ENCODE measurements around the gene ANGPTL2.

The ANGPTL2 gene

DNA sequence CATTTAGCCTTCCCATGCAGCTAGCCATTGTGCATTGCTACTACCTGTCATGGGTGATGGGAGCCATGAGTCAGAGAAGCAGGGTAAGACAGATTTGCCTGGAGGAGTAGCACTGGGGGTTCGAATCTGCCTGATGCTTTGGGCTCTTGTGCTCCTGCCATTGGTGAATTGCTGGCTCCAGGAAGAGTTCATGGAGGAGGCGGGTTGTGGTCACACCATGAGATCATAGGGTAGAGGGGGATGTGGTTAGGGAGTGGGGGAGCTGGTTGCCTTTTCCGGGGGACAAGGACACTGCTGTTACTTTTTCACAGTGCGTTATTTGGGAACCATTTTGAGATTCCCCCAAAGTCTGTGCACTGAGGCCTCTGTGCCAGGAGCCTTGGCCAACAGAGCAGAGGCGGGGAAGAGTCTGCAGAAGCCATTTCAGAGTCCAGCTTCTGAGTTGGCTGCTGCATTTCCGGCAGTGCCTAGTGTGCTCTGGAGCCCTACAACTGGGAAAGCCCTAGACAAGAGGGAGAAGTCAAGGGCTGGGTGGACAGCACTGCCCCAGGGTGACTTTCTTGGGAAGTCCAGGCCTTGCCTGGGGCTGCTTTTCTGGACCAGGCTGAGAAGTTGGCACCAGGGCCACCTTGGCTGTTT lies 6.2 kb downstream of the ANGPTL2 start (continued):
- TF ChIP-seq, protein P1, sequence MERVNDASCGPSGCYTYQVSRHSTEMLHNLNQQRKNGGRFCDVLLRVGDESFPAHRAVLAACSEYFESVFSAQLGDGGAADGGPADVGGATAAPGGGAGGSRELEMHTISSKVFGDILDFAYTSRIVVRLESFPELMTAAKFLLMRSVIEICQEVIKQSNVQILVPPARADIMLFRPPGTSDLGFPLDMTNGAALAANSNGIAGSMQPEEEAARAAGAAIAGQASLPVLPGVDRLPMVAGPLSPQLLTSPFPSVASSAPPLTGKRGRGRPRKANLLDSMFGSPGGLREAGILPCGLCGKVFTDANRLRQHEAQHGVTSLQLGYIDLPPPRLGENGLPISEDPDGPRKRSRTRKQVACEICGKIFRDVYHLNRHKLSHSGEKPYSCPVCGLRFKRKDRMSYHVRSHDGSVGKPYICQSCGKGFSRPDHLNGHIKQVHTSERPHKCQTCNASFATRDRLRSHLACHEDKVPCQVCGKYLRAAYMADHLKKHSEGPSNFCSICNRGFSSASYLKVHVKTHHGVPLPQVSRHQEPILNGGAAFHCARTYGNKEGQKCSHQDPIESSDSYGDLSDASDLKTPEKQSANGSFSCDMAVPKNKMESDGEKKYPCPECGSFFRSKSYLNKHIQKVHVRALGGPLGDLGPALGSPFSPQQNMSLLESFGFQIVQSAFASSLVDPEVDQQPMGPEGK (CRISPR knock-in tag; IDR thresholded peaks at IDR 0.05; ENCODE audit: borderline replicate concordance) = no peak

DNA sequence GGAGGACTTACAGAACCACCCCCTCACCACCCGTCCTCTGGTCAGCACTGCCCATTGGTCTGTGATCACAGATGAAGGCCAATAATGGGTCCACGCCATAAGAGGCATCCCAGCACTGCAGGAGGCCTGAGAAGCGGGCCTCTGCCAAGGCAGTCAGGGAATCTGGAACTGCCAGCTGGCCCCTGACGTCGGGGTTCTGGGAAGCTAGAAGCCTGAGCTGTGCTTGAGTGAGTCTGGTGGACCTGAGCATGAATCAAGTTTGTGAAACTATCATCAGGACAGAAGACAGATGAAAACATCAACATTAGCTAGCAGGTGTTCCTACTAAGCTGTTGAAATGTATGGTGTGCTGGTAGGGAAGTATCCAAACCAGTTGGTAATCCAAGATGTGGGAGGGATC lies 7.8 kb downstream of the ANGPTL2 start:
- TF ChIP-seq ESRRG (CRISPR knock-in tag; IDR thresholded peaks at IDR 0.05) (no peak), CSDC2 (CRISPR knock-in tag; IDR thresholded peaks at IDR 0.05) (no peak), SNAI2 (CRISPR knock-in tag; IDR thresholded peaks at IDR 0.05) (no peak), ZC3H10 (CRISPR knock-in tag; IDR thresholded peaks at IDR 0.05) (no peak), TOX (CRISPR knock-in tag; IDR thresholded peaks at IDR 0.05; ENCODE audit: borderline replicate concordance) (no peak), ISL1 (CRISPR knock-in tag; IDR thresholded peaks at IDR 0.05) (no peak), ZNF70 (CRISPR knock-in tag; IDR thresholded peaks at IDR 0.05) (no peak), GLIS3 (CRISPR knock-in tag; IDR thresholded peaks at IDR 0.05) (no peak), OSR1 (CRISPR knock-in tag; IDR thresholded peaks at IDR 0.05) (no peak), BACH2 (CRISPR knock-in tag; IDR thresholded peaks at IDR 0.05; ENCODE audit: borderline replicate concordance) (no peak), ZNF8 (CRISPR knock-in tag; IDR thresholded peaks at IDR 0.05) (no peak)
- TF ChIP-seq, protein P2, sequence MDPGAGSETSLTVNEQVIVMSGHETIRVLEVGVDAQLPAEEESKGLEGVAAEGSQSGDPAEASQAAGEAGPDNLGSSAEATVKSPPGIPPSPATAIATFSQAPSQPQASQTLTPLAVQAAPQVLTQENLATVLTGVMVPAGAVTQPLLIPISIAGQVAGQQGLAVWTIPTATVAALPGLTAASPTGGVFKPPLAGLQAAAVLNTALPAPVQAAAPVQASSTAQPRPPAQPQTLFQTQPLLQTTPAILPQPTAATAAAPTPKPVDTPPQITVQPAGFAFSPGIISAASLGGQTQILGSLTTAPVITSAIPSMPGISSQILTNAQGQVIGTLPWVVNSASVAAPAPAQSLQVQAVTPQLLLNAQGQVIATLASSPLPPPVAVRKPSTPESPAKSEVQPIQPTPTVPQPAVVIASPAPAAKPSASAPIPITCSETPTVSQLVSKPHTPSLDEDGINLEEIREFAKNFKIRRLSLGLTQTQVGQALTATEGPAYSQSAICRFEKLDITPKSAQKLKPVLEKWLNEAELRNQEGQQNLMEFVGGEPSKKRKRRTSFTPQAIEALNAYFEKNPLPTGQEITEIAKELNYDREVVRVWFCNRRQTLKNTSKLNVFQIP (CRISPR knock-in tag; IDR thresholded peaks at IDR 0.05; ENCODE audit: borderline replicate concordance, low read depth) = no peak
- TF ChIP-seq, protein P3, sequence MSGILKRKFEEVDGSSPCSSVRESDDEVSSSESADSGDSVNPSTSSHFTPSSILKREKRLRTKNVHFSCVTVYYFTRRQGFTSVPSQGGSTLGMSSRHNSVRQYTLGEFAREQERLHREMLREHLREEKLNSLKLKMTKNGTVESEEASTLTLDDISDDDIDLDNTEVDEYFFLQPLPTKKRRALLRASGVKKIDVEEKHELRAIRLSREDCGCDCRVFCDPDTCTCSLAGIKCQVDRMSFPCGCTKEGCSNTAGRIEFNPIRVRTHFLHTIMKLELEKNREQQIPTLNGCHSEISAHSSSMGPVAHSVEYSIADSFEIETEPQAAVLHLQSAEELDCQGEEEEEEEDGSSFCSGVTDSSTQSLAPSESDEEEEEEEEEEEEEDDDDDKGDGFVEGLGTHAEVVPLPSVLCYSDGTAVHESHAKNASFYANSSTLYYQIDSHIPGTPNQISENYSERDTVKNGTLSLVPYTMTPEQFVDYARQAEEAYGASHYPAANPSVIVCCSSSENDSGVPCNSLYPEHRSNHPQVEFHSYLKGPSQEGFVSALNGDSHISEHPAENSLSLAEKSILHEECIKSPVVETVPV (CRISPR knock-in tag; IDR thresholded peaks at IDR 0.05) = no peak

DNA sequence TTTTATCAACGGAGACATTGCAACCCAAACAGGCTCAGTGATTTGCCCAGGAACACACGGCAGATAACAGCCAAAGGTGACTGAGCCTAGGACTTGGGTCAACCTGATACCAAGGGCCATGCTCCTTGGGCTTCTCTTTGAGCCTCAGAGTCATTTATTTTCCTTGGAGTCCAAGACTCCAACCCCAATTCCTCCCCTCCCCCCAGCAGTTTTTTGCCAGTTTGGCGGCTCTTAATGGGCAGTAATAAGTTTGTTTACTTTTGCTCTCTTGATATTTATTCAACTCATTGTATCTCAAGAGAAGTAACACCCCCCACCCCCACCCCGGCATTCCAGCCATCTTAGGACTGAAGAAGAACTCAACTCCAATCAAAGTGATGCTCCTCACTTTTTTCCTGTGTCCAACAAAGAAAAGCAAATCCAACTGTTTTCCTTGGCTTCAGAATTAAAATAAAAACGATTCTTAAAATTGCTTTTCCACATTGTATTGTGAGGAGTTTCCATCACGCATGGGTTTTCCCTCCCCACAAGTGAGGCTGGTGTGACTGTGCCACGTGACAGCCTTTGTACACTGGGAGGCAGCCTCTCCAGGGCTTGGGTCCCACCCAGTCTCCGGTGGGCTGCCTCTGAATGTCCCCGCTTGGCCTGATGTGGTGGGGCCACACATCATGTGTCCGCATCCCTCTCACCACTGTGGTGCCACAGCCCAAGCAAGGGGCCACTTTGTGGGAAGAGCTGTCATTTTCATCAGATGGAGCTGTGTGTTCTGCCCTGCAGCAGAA lies 9.1 kb downstream of the ANGPTL2 start:
- no peak for ATAC-seq
- TF ChIP-seq BACH2 (CRISPR knock-in tag; IDR thresholded peaks at IDR 0.05; ENCODE audit: borderline replicate concordance) (no peak), TCF4 (CRISPR knock-in tag; IDR thresholded peaks at IDR 0.05; ENCODE audit: borderline replicate concordance) (no peak), CSDC2 (CRISPR knock-in tag; IDR thresholded peaks at IDR 0.05) (no peak), ZNF70 (CRISPR knock-in tag; IDR thresholded peaks at IDR 0.05) (no peak), TOX (CRISPR knock-in tag; IDR thresholded peaks at IDR 0.05; ENCODE audit: borderline replicate concordance) (no peak), ISL1 (CRISPR knock-in tag; IDR thresholded peaks at IDR 0.05) (no peak), ZNF8 (CRISPR knock-in tag; IDR thresholded peaks at IDR 0.05) (no peak), PPARA (CRISPR knock-in tag; IDR thresholded peaks at IDR 0.05; ENCODE audit: borderline replicate concordance) (no peak), ZC3H10 (CRISPR knock-in tag; IDR thresholded peaks at IDR 0.05) (no peak), ZFP3 (CRISPR knock-in tag; IDR thresholded peaks at IDR 0.05) (no peak), ESRRG (CRISPR knock-in tag; IDR thresholded peaks at IDR 0.05) (no peak), GLIS3 (CRISPR knock-in tag; IDR thresholded peaks at IDR 0.05) (no peak)
- TF ChIP-seq, protein P3 (CRISPR knock-in tag; IDR thresholded peaks at IDR 0.05) = no peak

More for the DNA sequence above, 7.8 kb downstream of the ANGPTL2 start:
- no peak for ATAC-seq

DNA sequence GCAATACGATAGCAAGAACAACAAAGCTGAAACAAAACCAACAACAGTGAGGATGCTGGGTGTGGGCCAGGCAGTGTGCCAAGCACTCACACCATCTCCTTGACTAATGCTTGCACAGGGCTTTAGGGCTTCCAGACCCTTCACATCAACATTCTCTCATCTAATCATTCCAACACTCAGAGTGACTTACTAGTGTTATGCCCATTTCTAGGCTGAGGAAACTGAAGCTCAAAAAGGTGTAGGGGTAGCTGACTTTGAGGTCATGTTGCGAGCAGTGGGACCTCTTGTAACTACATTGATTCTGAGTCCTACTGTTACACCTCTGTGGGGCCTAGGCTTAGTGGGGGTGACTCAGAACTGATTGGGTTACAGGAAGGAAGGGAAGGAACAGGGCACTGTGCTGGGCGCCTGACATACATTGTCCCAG lies 9.7 kb downstream of the ANGPTL2 start:
- no peak for ATAC-seq
- no peak for TF ChIP-seq ESRRG (CRISPR knock-in tag; IDR thresholded peaks at IDR 0.05)
- no peak for TF ChIP-seq ZC3H10 (CRISPR knock-in tag; IDR thresholded peaks at IDR 0.05)
- TF ChIP-seq, protein P3 (CRISPR knock-in tag; IDR thresholded peaks at IDR 0.05) = no peak
- TF ChIP-seq, protein P4, sequence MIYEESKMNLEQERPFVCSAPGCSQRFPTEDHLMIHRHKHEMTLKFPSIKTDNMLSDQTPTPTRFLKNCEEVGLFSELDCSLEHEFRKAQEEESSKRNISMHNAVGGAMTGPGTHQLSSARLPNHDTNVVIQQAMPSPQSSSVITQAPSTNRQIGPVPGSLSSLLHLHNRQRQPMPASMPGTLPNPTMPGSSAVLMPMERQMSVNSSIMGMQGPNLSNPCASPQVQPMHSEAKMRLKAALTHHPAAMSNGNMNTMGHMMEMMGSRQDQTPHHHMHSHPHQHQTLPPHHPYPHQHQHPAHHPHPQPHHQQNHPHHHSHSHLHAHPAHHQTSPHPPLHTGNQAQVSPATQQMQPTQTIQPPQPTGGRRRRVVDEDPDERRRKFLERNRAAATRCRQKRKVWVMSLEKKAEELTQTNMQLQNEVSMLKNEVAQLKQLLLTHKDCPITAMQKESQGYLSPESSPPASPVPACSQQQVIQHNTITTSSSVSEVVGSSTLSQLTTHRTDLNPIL (CRISPR knock-in tag; IDR thresholded peaks at IDR 0.05; ENCODE audit: low read depth) = no peak
- no peak for TF ChIP-seq OSR1 (CRISPR knock-in tag; IDR thresholded peaks at IDR 0.05)
- TF ChIP-seq RARB (CRISPR knock-in tag; IDR thresholded peaks at IDR 0.05) = no peak
- no peak for TF ChIP-seq TOX (CRISPR knock-in tag; IDR thresholded peaks at IDR 0.05; ENCODE audit: borderline replicate concordance)
- TF ChIP-seq GLIS3 (CRISPR knock-in tag; IDR thresholded peaks at IDR 0.05) = no peak
- no peak for TF ChIP-seq ZNF70 (CRISPR knock-in tag; IDR thresholded peaks at IDR 0.05)
- no peak for TF ChIP-seq TCF4 (CRISPR knock-in tag; IDR thresholded peaks at IDR 0.05; ENCODE audit: borderline replicate concordance)
- no peak for TF ChIP-seq ARNTL (CRISPR knock-in tag; IDR thresholded peaks at IDR 0.05; ENCODE audit: borderline replicate concordance, low read depth)
- TF ChIP-seq BACH2 (CRISPR knock-in tag; IDR thresholded peaks at IDR 0.05; ENCODE audit: borderline replicate concordance) = no peak
